ENCODE results near the gene OTX1.

The OTX1 gene

DNA sequence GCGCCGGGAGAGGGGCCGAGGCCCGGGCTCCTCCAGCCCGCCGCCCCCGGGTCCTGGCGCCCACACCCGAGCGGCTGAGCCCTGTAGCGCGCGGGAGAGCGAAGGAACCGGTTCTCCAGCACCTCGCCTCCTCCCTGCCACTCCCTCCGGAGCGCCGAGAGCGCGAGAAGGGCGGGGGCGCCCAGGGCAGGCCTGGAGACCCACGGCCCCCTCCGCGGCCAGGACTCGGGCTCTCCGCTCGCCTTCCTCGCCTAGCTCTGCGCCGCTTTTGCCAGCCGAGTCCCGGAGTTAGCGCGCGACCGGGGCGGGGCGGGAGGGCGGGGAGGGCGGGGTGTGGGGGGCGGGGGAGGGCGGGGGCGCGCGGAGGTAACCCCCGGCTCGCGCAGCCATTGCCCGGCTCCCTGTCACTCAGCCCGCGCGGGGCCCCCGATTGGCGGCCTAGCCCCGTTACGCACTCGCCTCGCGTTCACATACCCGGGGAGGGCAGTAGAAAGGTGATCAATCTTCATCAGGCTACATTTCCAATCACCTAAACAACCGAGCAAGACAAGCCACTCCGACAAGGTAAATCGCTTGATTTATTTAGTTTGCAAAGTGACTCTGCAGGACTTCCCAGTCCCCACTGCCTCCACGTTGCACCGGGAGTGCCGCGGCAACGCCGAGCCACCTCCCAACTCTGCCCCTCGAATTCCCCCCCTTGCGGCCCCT is at the start of gene OTX1:
Gene OTX1, plus strand, starts transcription at position 497 of the 708 bp plus-strand sequence. CDS start 2,161 bp downstream, outside the sequence.
- Histone ChIP-seq H3K9me3 (ENCODE audit: insufficient read depth, low read depth, low read length) (no peaks in the 10 kb centered on the region), H4K20me1 (ENCODE audit: insufficient read depth, low read length, poor library complexity, severe bottlenecking) (no peaks in the 10 kb centered on the region), H3K79me2 (ENCODE audit: insufficient read depth, low read length) (peaks cover 13% of the 10 kb centered on the region; the same call in 1 of the 2 replicates), H3K4me3 (ENCODE audit: low read length, poor library complexity, severe bottlenecking) (peak within 1 kb of the TSS; percentile 100), H3K9ac (ENCODE audit: low read depth, low read length, poor library complexity, severe bottlenecking) (peak within 1 kb of the TSS; percentile 89), H3K9me2 (replicated peaks; ENCODE audit: low read depth, low read length) (no peaks in the 10 kb centered on the region), H2AFZ (ENCODE audit: low read length) (peak within 1 kb of the TSS; percentile 100), H3F3A (ENCODE audit: low read depth) (no peaks in the 10 kb centered on the region), H3K4me2 (ENCODE audit: low read depth, low read length, poor library complexity, severe bottlenecking) (peak within 1 kb of the TSS; percentile 75), H3K4me1 (ENCODE audit: insufficient read depth, low read length, poor library complexity, severe bottlenecking) (no peaks in the 10 kb centered on the region), H3K27me3 (ENCODE audit: insufficient read depth, low read length, poor library complexity, severe bottlenecking) (no peaks in the 10 kb centered on the region), H3K36me3 (ENCODE audit: insufficient read depth, low read length) (no peaks in the 10 kb centered on the region)
- TF ChIP-seq EZH2phosphoT487 (IDR thresholded peaks at IDR 0.05; ENCODE audit: borderline replicate concordance) = no peak
- TF ChIP-seq, protein P1, sequence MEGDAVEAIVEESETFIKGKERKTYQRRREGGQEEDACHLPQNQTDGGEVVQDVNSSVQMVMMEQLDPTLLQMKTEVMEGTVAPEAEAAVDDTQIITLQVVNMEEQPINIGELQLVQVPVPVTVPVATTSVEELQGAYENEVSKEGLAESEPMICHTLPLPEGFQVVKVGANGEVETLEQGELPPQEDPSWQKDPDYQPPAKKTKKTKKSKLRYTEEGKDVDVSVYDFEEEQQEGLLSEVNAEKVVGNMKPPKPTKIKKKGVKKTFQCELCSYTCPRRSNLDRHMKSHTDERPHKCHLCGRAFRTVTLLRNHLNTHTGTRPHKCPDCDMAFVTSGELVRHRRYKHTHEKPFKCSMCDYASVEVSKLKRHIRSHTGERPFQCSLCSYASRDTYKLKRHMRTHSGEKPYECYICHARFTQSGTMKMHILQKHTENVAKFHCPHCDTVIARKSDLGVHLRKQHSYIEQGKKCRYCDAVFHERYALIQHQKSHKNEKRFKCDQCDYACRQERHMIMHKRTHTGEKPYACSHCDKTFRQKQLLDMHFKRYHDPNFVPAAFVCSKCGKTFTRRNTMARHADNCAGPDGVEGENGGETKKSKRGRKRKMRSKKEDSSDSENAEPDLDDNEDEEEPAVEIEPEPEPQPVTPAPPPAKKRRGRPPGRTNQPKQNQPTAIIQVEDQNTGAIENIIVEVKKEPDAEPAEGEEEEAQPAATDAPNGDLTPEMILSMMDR (conservative IDR thresholded peaks at IDR 0.05; ENCODE audit: low read length) = no peak

DNA sequence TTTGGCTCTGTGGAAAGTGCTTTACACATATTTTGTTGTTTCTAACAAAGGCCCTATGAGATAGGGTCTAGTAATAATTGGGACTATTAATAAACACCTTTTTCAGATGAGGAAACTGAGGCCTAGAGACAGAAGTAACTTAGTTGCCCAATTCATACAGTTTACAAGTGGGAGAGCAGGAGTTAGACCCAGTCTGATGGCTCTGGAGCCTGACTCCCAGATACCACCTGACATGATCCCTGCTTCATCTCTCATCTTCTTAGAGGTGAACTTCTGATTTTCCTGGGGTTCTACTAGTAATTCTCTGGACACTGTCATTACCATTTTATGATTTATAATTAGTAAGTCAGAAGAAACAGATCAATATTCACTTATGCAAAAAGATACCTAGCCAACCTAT is 49.1 kb upstream of the OTX1 start:
- Histone ChIP-seq H3K79me2 (ENCODE audit: insufficient read depth, low read length) (no peaks in the 10 kb centered on the region), H3K27me3 (ENCODE audit: insufficient read depth, low read length, poor library complexity, severe bottlenecking) (no peaks in the 10 kb centered on the region), H3K36me3 (ENCODE audit: insufficient read depth, low read length) (peaks cover 6% of the 10 kb centered on the region; the same call in 1 of the 2 replicates), H2AFZ (ENCODE audit: low read length) (no peak overlapping the region), H3K4me3 (ENCODE audit: low read length, poor library complexity, severe bottlenecking) (no peak overlapping the region), H3F3A (ENCODE audit: low read depth) (no peaks in the 10 kb centered on the region), H4K20me1 (ENCODE audit: insufficient read depth, low read length, poor library complexity, severe bottlenecking) (no peaks in the 10 kb centered on the region), H3K9me3 (ENCODE audit: insufficient read depth, low read depth, low read length) (no peaks in the 10 kb centered on the region), H3K4me2 (ENCODE audit: low read depth, low read length, poor library complexity, severe bottlenecking) (no peak overlapping the region), H3K9ac (ENCODE audit: low read depth, low read length, poor library complexity, severe bottlenecking) (no peak overlapping the region), H3K4me1 (ENCODE audit: insufficient read depth, low read length, poor library complexity, severe bottlenecking) (no peaks in the 10 kb centered on the region), H3K9me2 (replicated peaks; ENCODE audit: low read depth, low read length) (no peaks in the 10 kb centered on the region)
- TF ChIP-seq, protein P1 (conservative IDR thresholded peaks at IDR 0.05; ENCODE audit: low read length) = no peak
- no peak for TF ChIP-seq EZH2phosphoT487 (IDR thresholded peaks at IDR 0.05; ENCODE audit: borderline replicate concordance)

DNA sequence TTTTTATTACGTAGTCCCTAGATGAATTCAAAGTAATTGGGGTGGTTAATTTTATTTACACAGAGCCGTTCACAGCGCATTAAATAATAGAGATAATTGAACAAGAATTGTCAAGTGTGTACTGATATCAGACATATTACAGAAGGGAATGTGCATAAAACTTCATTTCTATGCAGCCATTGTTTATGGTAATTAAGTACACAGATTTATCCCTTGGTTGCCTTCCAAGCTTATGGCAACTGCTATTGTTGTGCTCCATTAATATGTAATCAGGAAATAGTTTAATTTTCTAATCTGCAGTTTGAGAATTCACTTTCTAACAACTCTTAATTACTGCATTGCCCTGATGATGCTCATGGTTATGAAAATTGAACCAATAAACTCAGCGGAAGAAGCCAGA is 47.3 kb upstream of the OTX1 start:
- Histone ChIP-seq H3F3A (ENCODE audit: low read depth) (no peaks in the 10 kb centered on the region), H3K79me2 (ENCODE audit: insufficient read depth, low read length) (no peaks in the 10 kb centered on the region), H3K36me3 (ENCODE audit: insufficient read depth, low read length) (no peaks in the 10 kb centered on the region), H4K20me1 (ENCODE audit: insufficient read depth, low read length, poor library complexity, severe bottlenecking) (no peaks in the 10 kb centered on the region), H3K9me3 (ENCODE audit: insufficient read depth, low read depth, low read length) (no peaks in the 10 kb centered on the region), H3K27me3 (ENCODE audit: insufficient read depth, low read length, poor library complexity, severe bottlenecking) (no peaks in the 10 kb centered on the region), H3K4me3 (ENCODE audit: low read length, poor library complexity, severe bottlenecking) (no peak overlapping the region), H2AFZ (ENCODE audit: low read length) (no peak overlapping the region), H3K4me2 (ENCODE audit: low read depth, low read length, poor library complexity, severe bottlenecking) (no peak overlapping the region), H3K4me1 (ENCODE audit: insufficient read depth, low read length, poor library complexity, severe bottlenecking) (no peaks in the 10 kb centered on the region), H3K9ac (ENCODE audit: low read depth, low read length, poor library complexity, severe bottlenecking) (no peak overlapping the region), H3K9me2 (replicated peaks; ENCODE audit: low read depth, low read length) (no peaks in the 10 kb centered on the region)
- TF ChIP-seq EZH2phosphoT487 (IDR thresholded peaks at IDR 0.05; ENCODE audit: borderline replicate concordance) = no peak
- TF ChIP-seq, protein P1 (conservative IDR thresholded peaks at IDR 0.05; ENCODE audit: low read length) = no peak

Measured in Loucy (cell line).